ENCODE measurements around the gene MAN2C1.

MAN2C1 gene

GRCh38 chr15:75355369-75355768 is 13.0 kb downstream of the MAN2C1 start:
- TF ChIP-seq PATZ1 (CRISPR knock-in tag; IDR thresholded peaks at IDR 0.05; ENCODE audit: borderline replicate concordance), result no peak
- no peak for TF ChIP-seq ESRRG (CRISPR knock-in tag; IDR thresholded peaks at IDR 0.05)
- no peak for TF ChIP-seq CSRNP3 (CRISPR knock-in tag; IDR thresholded peaks at IDR 0.05)
- no peak for ATAC-seq

DNA sequence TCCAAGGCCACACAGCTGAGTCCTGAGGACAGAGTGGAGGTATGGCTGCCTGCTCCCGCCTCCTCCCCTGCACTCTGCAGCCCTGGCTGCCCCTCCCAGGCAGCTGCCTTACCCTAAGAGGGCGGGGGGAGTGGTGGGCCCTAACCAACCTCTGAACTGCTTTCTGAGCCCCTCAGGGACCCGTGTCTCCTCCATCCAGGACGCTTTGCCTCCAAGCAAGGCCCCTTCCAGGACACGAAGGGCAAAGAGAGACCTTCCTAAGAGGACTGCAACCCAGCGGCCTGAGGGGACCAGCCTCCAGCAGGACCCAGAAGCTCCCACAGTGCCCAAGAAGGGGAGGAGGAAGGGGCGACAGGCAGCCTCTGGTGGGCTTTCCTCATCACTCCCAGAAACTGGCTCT is 14.0 kb downstream of the MAN2C1 start:
- TF ChIP-seq BACH2 (CRISPR knock-in tag; IDR thresholded peaks at IDR 0.05; ENCODE audit: borderline replicate concordance) (no peak), PATZ1 (CRISPR knock-in tag; IDR thresholded peaks at IDR 0.05; ENCODE audit: borderline replicate concordance) (no peak), ZFP30 (CRISPR knock-in tag; IDR thresholded peaks at IDR 0.05) (no peak), PPARA (CRISPR knock-in tag; IDR thresholded peaks at IDR 0.05; ENCODE audit: borderline replicate concordance) (no peak), TOX (CRISPR knock-in tag; IDR thresholded peaks at IDR 0.05; ENCODE audit: borderline replicate concordance) (no peak), ZC3H10 (CRISPR knock-in tag; IDR thresholded peaks at IDR 0.05) (no peak), CSRNP3 (CRISPR knock-in tag; IDR thresholded peaks at IDR 0.05) (no peak), SNAI2 (CRISPR knock-in tag; IDR thresholded peaks at IDR 0.05) (no peak), CREB5 (CRISPR knock-in tag; IDR thresholded peaks at IDR 0.05; ENCODE audit: low read depth) (no peak), ESRRG (CRISPR knock-in tag; IDR thresholded peaks at IDR 0.05) (no peak), ZNF70 (CRISPR knock-in tag; IDR thresholded peaks at IDR 0.05) (no peak), ZFP3 (CRISPR knock-in tag; IDR thresholded peaks at IDR 0.05) (no peak)
- ATAC-seq, result no peak; the same call in 1 of the 3 replicates

DNA sequence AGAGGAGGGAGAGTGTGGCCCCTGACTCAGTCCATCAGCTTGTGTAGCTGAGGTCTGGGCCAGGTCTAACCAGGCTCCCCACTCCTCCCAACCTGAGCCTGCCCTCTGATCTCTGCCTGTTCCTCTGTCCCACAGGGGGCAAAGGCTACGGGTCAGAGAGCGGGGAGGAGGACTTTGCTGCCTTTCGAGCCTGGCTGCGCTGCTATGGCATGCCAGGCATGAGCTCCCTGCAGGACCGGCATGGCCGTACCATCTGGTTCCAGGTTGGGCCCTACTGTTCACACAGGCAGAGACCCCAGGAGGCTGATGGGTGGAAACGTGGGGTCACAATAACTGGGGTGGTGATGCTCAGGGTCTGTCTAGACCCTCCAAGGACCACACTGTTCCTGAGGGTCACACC is 14.8 kb downstream of the MAN2C1 start:
- ATAC-seq, result no peak; the same call in 2 of the 3 replicates
- TF ChIP-seq TSHZ2 (CRISPR knock-in tag; IDR thresholded peaks at IDR 0.05) (no peak), PATZ1 (CRISPR knock-in tag; IDR thresholded peaks at IDR 0.05; ENCODE audit: borderline replicate concordance) (no peak), OSR1 (CRISPR knock-in tag; IDR thresholded peaks at IDR 0.05) (no peak), CSRNP3 (CRISPR knock-in tag; IDR thresholded peaks at IDR 0.05) (no peak), POU6F1 (CRISPR knock-in tag; IDR thresholded peaks at IDR 0.05; ENCODE audit: borderline replicate concordance, low read depth) (no peak), SNAI2 (CRISPR knock-in tag; IDR thresholded peaks at IDR 0.05) (no peak), ZNF70 (CRISPR knock-in tag; IDR thresholded peaks at IDR 0.05) (no peak), PPARA (CRISPR knock-in tag; IDR thresholded peaks at IDR 0.05; ENCODE audit: borderline replicate concordance) (no peak), ZFP30 (CRISPR knock-in tag; IDR thresholded peaks at IDR 0.05) (no peak), TOX (CRISPR knock-in tag; IDR thresholded peaks at IDR 0.05; ENCODE audit: borderline replicate concordance) (no peak), ARNTL (CRISPR knock-in tag; IDR thresholded peaks at IDR 0.05; ENCODE audit: borderline replicate concordance, low read depth) (no peak), CSDC2 (CRISPR knock-in tag; IDR thresholded peaks at IDR 0.05) (no peak), CREB5 (CRISPR knock-in tag; IDR thresholded peaks at IDR 0.05; ENCODE audit: low read depth) (no peak), GLIS3 (CRISPR knock-in tag; IDR thresholded peaks at IDR 0.05) (no peak), ZFP3 (CRISPR knock-in tag; IDR thresholded peaks at IDR 0.05) (no peak)

All from SK-N-SH treated with all-trans-retinoic acid at 6 μM for 48 hours (cell line).